Ammon's horn (tissue), 1 donor: ENCODE results near the gene MAPK4.

Experiments used
- DNase-seq: peaks from one replicate; pipeline ENCODE4 v3.0.0-alpha.2; 2016; ENCODE audit warnings: low spot score

Gene MAPK4

GRCh38 chr18:50624981-50625380 is 65.1 kb downstream of the MAPK4 start:
- DNase-seq: no peak

GRCh38 chr18:50626317-50626716 is 66.4 kb downstream of the MAPK4 start:
- no peak for DNase-seq

- DNase-seq: no peak
Measured at GRCh38 chr18:50627594-50628532, 68.0 kb downstream of the MAPK4 start.

DNA sequence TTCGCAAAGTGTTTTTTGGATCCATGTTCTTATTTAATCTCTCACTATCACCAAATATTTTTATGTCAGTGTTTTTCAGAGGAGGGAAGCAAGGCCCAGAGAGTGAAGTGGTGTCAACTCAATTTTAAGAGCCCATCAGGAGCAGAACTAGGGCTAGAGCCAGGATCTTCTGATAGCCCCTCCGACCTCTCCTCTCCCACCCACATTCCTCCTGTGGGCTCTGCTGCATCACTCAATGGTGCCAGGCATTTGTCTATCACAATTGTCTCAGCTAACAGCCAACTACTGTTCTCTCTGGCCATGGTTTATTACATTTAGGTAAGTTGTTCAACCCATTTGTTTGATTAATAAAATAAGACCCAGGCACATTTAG is 68.6 kb downstream of the MAPK4 start:
- no peak for DNase-seq

DNA sequence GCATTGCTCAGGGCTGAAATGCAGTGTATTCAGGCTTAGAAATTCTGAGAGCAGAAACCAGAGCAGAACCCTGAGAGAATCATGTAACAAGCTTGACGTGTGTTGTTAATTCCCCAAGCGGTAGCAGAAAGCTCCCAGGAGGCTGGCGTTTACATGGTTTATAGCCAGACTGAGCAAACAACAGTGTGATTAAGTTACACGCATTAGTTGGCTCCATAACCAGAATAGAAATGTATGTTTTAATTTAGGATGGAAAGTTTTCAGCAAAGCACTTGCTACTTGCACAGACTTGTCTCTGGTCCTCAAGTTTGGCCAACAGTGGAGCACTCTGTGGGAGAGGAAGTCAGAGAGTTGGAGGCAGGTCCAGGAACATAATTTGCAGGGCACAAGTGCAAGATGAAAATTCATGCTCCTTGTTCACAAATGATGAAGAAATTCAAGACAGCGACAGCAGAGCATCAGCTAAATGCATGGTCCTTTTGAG is 69.3 kb downstream of the MAPK4 start:
- DNase-seq: no peak

DNA sequence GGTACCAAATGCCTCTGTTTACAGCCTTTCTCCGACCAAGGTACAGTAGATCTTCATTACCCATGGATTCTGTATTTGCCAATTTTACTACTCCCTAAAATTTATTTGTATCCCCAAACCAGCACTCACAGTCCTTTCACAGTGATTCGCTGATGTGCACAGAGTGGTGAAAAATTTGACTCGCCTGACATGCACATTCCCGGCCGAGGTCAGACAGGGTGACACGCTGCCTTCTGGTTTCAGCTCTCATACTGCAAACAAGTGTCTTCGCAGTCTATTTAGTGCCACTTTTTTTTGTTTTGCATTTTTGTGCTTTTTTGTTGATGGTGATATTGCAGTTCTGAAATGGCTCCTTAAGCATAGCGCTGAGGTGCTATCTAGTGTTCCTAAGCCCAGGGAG is 71.0 kb downstream of the MAPK4 start:
- DNase-seq: no peak

DNA sequence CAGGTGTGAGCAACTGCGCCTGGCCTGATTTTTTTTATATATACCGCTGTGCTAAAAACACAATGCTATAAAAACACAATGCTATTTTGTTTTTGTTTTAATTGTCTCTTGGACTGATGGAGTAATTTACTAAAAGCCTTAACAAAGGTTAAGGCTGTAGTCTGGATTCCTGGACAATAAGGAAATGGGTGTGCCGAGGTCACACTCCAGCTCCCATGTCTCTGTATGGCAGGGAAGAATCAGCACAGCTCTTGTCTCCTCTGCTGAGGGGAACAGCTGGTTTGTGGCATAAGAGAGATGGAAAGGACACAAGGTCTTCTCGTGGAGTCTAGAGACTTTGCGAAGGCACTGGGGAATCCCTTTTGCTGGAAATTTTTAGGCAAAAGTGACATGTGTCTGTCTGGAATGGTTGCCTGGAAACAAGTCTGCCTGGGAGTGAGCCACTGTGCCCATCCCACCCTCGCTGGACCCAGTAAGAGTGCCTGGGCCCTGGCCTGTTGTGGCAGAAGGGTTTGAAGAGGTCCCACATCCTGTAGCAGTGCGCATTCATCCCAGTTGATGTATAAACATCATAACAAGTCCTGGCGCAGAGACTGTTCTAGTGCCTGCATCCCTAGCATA is 73.1 kb downstream of the MAPK4 start:
- no peak for DNase-seq

- DNase-seq: no peak
Measured at GRCh38 chr18:50633992-50634391, 74.1 kb downstream of the MAPK4 start.

- no peak for DNase-seq
Measured at GRCh38 chr18:50636366-50637057, 76.6 kb downstream of the MAPK4 start.

DNA sequence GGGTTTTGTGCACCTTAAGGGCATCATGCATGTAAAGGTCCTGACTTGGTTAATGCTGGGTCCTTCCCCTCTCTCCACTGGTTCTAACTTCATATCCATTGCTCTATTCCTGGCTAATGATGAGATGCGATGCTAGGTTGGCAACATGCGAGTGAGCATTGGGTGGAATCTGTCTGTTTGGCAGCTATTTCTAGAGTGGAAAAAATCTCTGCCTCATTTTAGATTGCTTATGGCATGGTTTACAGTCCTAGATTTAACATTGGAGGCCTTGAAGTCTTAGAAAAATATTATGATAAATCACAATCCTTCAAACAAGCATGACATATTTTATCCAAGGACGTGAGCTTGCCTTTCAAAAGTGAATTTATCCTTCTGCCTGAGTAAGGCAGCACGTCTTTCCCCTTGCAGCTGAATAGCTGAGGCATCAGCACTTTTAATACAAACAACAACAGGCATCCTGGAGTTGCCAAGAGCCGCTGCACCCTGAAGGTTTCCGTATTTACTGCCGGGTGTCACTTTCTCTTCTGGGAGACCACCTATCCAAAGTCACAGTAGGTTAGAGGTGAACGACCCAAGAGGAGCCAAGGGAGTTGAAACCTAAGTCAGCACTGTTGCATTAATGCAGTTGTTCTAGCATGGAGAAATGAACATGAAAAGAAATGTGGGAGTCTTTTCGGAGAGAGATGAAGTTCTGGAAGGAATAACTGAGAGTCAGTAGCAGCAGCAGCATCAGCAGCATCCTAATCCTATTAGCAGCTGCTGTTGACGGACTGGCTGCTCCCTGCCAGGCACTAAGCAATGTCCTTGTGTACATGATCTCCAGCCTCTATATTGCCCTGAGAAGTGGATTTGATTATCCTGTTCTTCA is 78.4 kb downstream of the MAPK4 start:
- DNase-seq: peak; percentile 44

GRCh38 chr18:50638884-50639420 is 79.1 kb downstream of the MAPK4 start:
- DNase-seq: no peak

DNA sequence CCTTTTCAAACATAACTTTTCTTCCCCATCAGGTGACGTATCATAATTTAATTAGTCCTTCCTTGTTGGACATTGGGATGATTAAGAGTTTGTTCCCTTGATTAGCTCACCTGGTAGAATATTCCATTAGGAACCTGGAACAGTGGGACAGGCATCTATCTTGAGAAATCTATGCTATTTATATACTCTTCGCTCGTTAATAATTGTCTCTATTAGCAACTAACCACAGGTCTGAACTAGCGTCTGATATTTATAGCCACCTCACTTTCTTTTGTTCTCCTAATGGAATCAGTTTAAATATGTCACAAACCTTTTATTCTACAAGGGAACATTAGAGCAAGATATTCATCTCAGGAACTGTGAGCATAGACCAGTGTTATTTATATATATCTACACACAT is 79.8 kb downstream of the MAPK4 start:
- no peak for DNase-seq

GRCh38 chr18:50642439-50642838 is 82.6 kb downstream of the MAPK4 start:
- DNase-seq: no peak

DNA sequence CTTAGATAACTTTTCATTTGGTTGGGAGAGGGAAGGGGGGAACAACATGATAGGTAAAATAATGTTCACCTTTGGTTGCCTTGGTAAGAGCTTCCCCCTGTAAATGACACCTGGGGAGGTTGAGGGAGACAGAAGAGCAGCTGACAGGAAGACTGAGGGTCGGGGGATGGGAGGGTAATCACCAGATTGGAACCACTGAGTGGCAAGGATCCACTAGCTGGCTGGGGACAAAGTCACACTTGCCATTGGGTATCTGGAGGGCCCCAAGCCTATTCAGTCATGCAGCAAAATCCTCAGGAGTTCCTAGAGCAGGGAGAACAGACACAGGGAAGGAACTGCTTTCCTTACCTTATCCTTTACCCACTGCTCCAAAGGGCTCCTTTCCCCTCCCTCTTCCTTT is 84.3 kb downstream of the MAPK4 start:
- DNase-seq: no peak

- DNase-seq: no peak
Measured at GRCh38 chr18:50644807-50645206, 84.9 kb downstream of the MAPK4 start.

DNA sequence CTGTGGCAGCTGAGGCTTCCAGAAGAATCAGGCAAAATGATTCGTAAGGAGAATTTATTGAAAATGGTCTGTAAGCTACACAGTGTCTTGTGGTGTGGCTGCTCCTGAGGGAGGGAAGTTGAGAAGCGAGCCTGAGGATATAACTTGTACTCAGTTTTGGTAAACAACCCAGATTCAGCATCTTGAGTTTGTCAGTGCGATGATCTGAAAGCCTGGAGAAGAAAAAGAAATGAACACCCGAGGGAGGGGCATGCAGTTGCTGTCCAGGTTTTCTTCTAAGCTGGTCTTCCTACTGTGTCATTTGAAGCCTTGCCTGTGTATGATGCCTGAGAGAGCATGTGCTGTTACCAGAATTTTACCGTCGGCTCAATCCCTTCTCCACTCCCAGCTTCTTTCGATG is 87.3 kb downstream of the MAPK4 start:
- no peak for DNase-seq

DNA sequence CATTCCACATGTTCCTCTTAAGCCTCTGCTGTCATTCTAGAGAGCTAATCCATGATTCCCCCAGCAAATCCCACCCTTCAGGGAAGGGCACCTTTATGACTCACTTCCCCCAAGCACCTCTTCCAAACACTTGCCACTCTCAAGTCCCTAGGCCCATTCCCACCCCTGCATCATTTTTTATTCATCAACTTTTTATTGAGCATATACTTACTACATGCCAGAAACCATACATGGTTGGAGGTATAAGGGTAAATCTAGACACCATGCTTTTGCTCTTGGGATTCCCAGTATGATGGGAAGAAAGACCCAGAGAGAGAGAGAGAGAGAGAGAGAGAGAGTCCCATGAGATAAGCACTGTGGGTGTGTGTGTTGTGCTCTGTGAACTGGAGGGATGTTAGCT is 87.9 kb downstream of the MAPK4 start:
- no peak for DNase-seq

DNA sequence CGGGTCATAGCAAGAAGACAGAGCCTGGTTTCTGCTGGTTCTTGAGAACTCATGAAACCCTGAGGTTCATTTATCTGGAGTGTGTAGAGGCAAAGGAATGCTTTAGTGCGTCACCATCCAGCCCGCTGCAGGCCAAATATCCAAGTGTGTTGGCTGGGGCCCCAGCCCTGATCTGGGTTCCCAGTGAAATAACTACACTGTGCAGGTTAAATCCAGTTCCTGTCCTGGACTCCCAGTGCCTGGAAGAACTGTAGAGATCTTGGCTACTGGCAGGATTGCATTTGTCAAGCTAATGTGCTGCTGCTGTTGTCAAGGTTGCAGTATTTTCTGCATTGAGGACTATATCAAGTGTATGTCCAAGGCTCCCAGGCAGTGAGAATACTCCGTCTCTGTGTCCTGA is 89.9 kb downstream of the MAPK4 start:
- peak; percentile 36 for DNase-seq

GRCh38 chr18:50651334-50651733 is 91.4 kb downstream of the MAPK4 start:
- no peak for DNase-seq

GRCh38 chr18:50653402-50654093 is 93.7 kb downstream of the MAPK4 start:
- DNase-seq: no peak

- no peak for DNase-seq
Measured at GRCh38 chr18:50654211-50654610, 94.3 kb downstream of the MAPK4 start.
